Activated T-cell treated with anti-CD3 and anti-CD28 coated beads, Interleukin-2, amount 50 U/mL, for 4 hours (primary cell): Measurements from ENCODE around the gene NFATC2. TPM values are rescaled to one million over a fixed set of nuclear protein-coding genes. Genes with fewer than 3 reads are reported as not detected.

Experiments
- ATAC-seq, 2 donors: fragments of 200-7000 bp; cut with Tn5 transposase; one replicate each; pipeline ENCODE4 v1.10.0; 2021
- DNase-seq: peaks from one replicate; pipeline ENCODE4 v3.0.0-alpha.2; 2020
- H3K27me3 Mint-ChIP-seq: one replicate; pipeline ENCODE4 v1.8.0; 2021; ENCODE audit warnings: low read depth, mixed read lengths
- H3K36me3 Mint-ChIP-seq: one replicate; pipeline ENCODE4 v1.8.0; 2022; ENCODE audit warnings: mixed read lengths; ENCODE audit not compliant: insufficient read depth
- H3K4me1 Mint-ChIP-seq: one replicate; pipeline ENCODE4 v1.8.0; 2021; ENCODE audit warnings: low read depth, mixed read lengths
- H3K4me3 Mint-ChIP-seq: one replicate; pipeline ENCODE4 v1.8.0; 2021; ENCODE audit warnings: mild to moderate bottlenecking, moderate library complexity, mixed read lengths
- H3K9me3 Mint-ChIP-seq: one replicate; pipeline ENCODE4 v1.8.0; 2021; ENCODE audit warnings: mixed read lengths
- total RNA-seq, 3 donors: library from RNA; stranded (reverse); gene quantifications; one replicate each; pipeline ENCODE4 v1.2.1, GENCODE V29; 2021

NFATC2 gene
- total RNA-seq, 3 donors from 2014 or later, result 48.3 to 51.4 (median 48.9) TPM

GRCh38 chr20:51359947-51360346 lies 182.6 kb downstream of the NFATC2 start:
- no peak for DNase-seq
- no peak for ATAC-seq
- Mint-ChIP-seq H3K9me3 (peaks cover 10% of the 10 kb centered on the region), H3K27me3 (no peaks in the 10 kb centered on the region), H3K36me3 (peaks cover 3% of the 10 kb centered on the region), H3K4me1 (no peaks in the 10 kb centered on the region), H3K4me3 (no peak overlapping the region)

- H3K27me3 Mint-ChIP-seq, result no peaks in the 10 kb centered on the region
- H3K4me3 Mint-ChIP-seq, result no peak overlapping the region
- ATAC-seq (no peak), DNase-seq (no peak)
- H3K36me3 Mint-ChIP-seq, result peaks cover 3% of the 10 kb centered on the region
- H3K4me1 Mint-ChIP-seq, result no peaks in the 10 kb centered on the region
- H3K9me3 Mint-ChIP-seq, result peaks cover 8% of the 10 kb centered on the region
These were observed 183.1 kb downstream of the NFATC2 start for GRCh38 chr20:51359401-51359800.

GRCh38 chr20:51358032-51358724 lies 184.3 kb downstream of the NFATC2 start:
- H3K4me1 Mint-ChIP-seq, result no peaks in the 10 kb centered on the region
- H3K9me3 Mint-ChIP-seq, result no peaks in the 10 kb centered on the region
- ATAC-seq, result no peak
- no peak for DNase-seq
- H3K27me3 Mint-ChIP-seq, result no peaks in the 10 kb centered on the region
- no peak overlapping the region for H3K4me3 Mint-ChIP-seq
- peaks cover 1% of the 10 kb centered on the region for H3K36me3 Mint-ChIP-seq

- Mint-ChIP-seq H3K36me3 (peaks cover 1% of the 10 kb centered on the region), H3K9me3 (no peaks in the 10 kb centered on the region), H3K4me3 (no peak overlapping the region), H3K27me3 (no peaks in the 10 kb centered on the region), H3K4me1 (no peaks in the 10 kb centered on the region)
- no peak for ATAC-seq
- no peak for DNase-seq
These were observed 185.0 kb downstream of the NFATC2 start for GRCh38 chr20:51357543-51357942.

GRCh38 chr20:51356871-51357270 lies 185.6 kb downstream of the NFATC2 start:
- H3K36me3 Mint-ChIP-seq, result peaks cover 1% of the 10 kb centered on the region
- ATAC-seq (no peak), DNase-seq (no peak)
- H3K9me3 Mint-ChIP-seq, result no peaks in the 10 kb centered on the region
- no peak overlapping the region for H3K4me3 Mint-ChIP-seq
- no peaks in the 10 kb centered on the region for H3K27me3 Mint-ChIP-seq
- H3K4me1 Mint-ChIP-seq, result no peaks in the 10 kb centered on the region

GRCh38 chr20:51354769-51355319 lies 187.7 kb downstream of the NFATC2 start:
- Mint-ChIP-seq H3K27me3 (no peaks in the 10 kb centered on the region), H3K4me3 (no peak overlapping the region), H3K36me3 (peaks cover 1% of the 10 kb centered on the region), H3K4me1 (no peaks in the 10 kb centered on the region), H3K9me3 (no peaks in the 10 kb centered on the region)
- ATAC-seq, result no peak
- DNase-seq, result no peak

- H3K9me3 Mint-ChIP-seq, result no peaks in the 10 kb centered on the region
- DNase-seq (no peak), ATAC-seq (no peak)
- H3K4me3 Mint-ChIP-seq, result no peak overlapping the region
- H3K36me3 Mint-ChIP-seq, result peaks cover 1% of the 10 kb centered on the region
- H3K27me3 Mint-ChIP-seq, result no peaks in the 10 kb centered on the region
- no peaks in the 10 kb centered on the region for H3K4me1 Mint-ChIP-seq
These were observed 188.2 kb downstream of the NFATC2 start for GRCh38 chr20:51354191-51354768.

- ATAC-seq, result no peak
- Mint-ChIP-seq H3K4me1 (no peaks in the 10 kb centered on the region), H3K4me3 (no peak overlapping the region)
These were observed 189.0 kb downstream of the NFATC2 start for GRCh38 chr20:51353491-51353890.

GRCh38 chr20:51352791-51353190 lies 189.7 kb downstream of the NFATC2 start:
- Mint-ChIP-seq H3K4me3 (no peak overlapping the region), H3K4me1 (no peaks in the 10 kb centered on the region), H3K36me3 (peaks cover 1% of the 10 kb centered on the region), H3K9me3 (no peaks in the 10 kb centered on the region), H3K27me3 (no peaks in the 10 kb centered on the region)
- ATAC-seq, result no peak
- no peak for DNase-seq

More at GRCh38 chr20:51353491-51353890, 189.0 kb downstream of the NFATC2 start:
- no peak for DNase-seq
- Mint-ChIP-seq H3K36me3 (peaks cover 1% of the 10 kb centered on the region), H3K27me3 (no peaks in the 10 kb centered on the region), H3K9me3 (no peaks in the 10 kb centered on the region)

- peaks cover 2% of the 10 kb centered on the region for H3K36me3 Mint-ChIP-seq
- no peaks in the 10 kb centered on the region for H3K4me1 Mint-ChIP-seq
- no peaks in the 10 kb centered on the region for H3K27me3 Mint-ChIP-seq
These were observed 191.4 kb downstream of the NFATC2 start for GRCh38 chr20:51350941-51351631.

GRCh38 chr20:51348876-51349275 lies 193.6 kb downstream of the NFATC2 start:
- H3K4me3 Mint-ChIP-seq, result no peak overlapping the region
- H3K36me3 Mint-ChIP-seq, result peaks cover 2% of the 10 kb centered on the region
- no peaks in the 10 kb centered on the region for H3K4me1 Mint-ChIP-seq
- peaks cover 2% of the 10 kb centered on the region for H3K9me3 Mint-ChIP-seq
- DNase-seq (no peak), ATAC-seq (no peak)
- H3K27me3 Mint-ChIP-seq, result no peaks in the 10 kb centered on the region

More at GRCh38 chr20:51350941-51351631, 191.4 kb downstream of the NFATC2 start:
- Mint-ChIP-seq H3K9me3 (no peaks in the 10 kb centered on the region), H3K4me3 (no peak overlapping the region)
- DNase-seq (no peak), ATAC-seq (no peak)

- H3K4me3 Mint-ChIP-seq, result no peak overlapping the region
- H3K4me1 Mint-ChIP-seq, result no peaks in the 10 kb centered on the region
- peaks cover 4% of the 10 kb centered on the region for H3K9me3 Mint-ChIP-seq
- peaks cover 2% of the 10 kb centered on the region for H3K36me3 Mint-ChIP-seq
- H3K27me3 Mint-ChIP-seq, result no peaks in the 10 kb centered on the region
- DNase-seq (no peak), ATAC-seq (no peak)
These were observed 194.7 kb downstream of the NFATC2 start for GRCh38 chr20:51347831-51348230.

- Mint-ChIP-seq H3K36me3 (peaks cover 2% of the 10 kb centered on the region), H3K27me3 (no peaks in the 10 kb centered on the region), H3K4me3 (no peak overlapping the region), H3K9me3 (peaks cover 4% of the 10 kb centered on the region), H3K4me1 (no peaks in the 10 kb centered on the region)
- no peak for ATAC-seq
- DNase-seq, result no peak
These were observed 195.6 kb downstream of the NFATC2 start for GRCh38 chr20:51346686-51347485.

GRCh38 chr20:51345601-51346101 lies 196.9 kb downstream of the NFATC2 start:
- Mint-ChIP-seq H3K9me3 (peaks cover 4% of the 10 kb centered on the region), H3K4me1 (no peaks in the 10 kb centered on the region), H3K36me3 (peaks cover 2% of the 10 kb centered on the region), H3K4me3 (no peak overlapping the region), H3K27me3 (no peaks in the 10 kb centered on the region)
- ATAC-seq (no peak), DNase-seq (no peak)
